ENCODE measurements around the gene SLCO3A1. TPM values are rescaled to one million over a fixed set of nuclear protein-coding genes. Genes with fewer than 3 reads are reported as not detected.

Gene SLCO3A1
- total RNA-seq, 1 donor from 2014 or later, result 42.5 TPM

DNA sequence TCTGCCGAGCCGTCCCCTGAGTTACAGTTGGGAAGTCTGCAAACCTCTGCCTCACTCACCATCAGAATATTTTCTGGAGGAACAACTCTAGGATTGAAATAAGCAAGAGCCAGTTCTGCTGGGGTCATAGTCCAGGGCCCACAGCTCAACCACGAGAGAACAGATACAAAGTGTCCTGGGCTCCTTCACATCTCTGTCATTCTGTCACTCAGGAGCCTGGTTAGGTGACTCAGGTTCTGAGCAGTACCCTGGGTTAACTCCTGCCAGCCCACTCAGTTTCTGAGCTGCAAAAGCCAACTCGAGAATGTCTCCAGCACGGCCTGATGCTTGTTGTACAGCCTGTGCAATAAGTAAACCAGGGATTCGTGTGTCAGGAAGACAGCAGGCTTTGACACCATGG is 155.7 kb downstream of the SLCO3A1 start:
- DNase-seq, result no peak

DNA sequence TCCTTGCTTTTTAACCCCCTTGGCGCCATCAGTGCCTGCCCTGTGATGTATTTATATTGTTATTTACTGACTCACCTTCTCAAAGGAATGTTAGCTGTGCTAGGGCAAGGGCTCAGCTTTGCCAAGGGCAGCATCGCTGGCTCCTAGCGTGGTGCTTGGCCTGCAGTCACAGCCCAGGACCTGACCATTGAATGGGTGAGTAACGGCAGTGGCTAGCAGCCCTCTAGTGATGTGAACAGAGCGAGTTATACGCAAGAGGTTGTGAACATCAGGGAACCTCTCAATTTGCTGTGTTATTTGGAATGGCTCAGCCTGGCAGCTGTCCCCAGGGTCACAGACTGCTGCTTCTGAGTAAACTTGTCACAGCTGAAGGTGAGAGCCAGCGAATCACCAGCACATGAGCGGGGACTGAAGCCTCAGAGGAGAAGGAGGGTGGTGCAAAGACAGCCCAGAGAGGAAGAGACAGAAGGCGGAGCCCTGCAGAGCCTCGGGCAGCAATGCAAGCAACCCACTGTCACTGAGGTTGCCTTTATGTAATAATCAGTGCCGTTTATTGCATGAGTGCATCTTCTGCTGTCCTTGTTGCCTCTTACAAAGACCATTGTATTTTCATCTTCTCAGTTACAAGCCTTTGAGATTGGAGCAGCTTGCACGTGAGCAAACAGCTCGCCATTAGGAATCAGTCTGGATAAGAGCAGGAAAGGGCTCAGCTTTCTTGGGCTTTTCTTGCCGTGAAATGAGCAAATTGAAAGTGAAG is 158.3 kb downstream of the SLCO3A1 start:
- Histone ChIP-seq H3K4me3 (no peak overlapping the region), H3K36me3 (no peaks in the 10 kb centered on the region)
- intact Hi-C loops (cut with DNase I), result no loop called here

More for the DNA sequence above, 155.7 kb downstream of the SLCO3A1 start:
- no peak for TF ChIP-seq CTCF (IDR thresholded peaks at IDR 0.05)
- Histone ChIP-seq H3K9me3 (no peaks in the 10 kb centered on the region), H3K27ac (no peak overlapping the region), H3K4me1 (peaks cover 10% of the 10 kb centered on the region), H3K4me3 (no peak overlapping the region), H3K36me3 (no peaks in the 10 kb centered on the region), H3K27me3 (ENCODE audit: low read depth) (no peaks in the 10 kb centered on the region)
- ATAC-seq, result no peak
- intact Hi-C loops (cut with DNase I), result no loop called here

GRCh38 chr15:92012368-92012629 is 158.8 kb downstream of the SLCO3A1 start:
- Histone ChIP-seq H3K27ac (no peak overlapping the region), H3K9me3 (no peaks in the 10 kb centered on the region), H3K4me1 (peaks cover 10% of the 10 kb centered on the region), H3K27me3 (ENCODE audit: low read depth) (no peaks in the 10 kb centered on the region), H3K36me3 (no peaks in the 10 kb centered on the region), H3K4me3 (no peak overlapping the region)
- ATAC-seq (peak in 1 of 2 donors; percentile 47), DNase-seq (no peak)
- intact Hi-C loops (cut with DNase I), result no loop called here
- no peak for TF ChIP-seq CTCF (IDR thresholded peaks at IDR 0.05)

More for the DNA sequence above, 158.3 kb downstream of the SLCO3A1 start:
- Histone ChIP-seq H3K4me1 (peaks cover 10% of the 10 kb centered on the region), H3K27ac (no peak overlapping the region), H3K9me3 (no peaks in the 10 kb centered on the region), H3K27me3 (ENCODE audit: low read depth) (no peaks in the 10 kb centered on the region)
- DNase-seq, result no peak
- no peak for TF ChIP-seq CTCF (IDR thresholded peaks at IDR 0.05)
- peak; percentile 33 to 42 for ATAC-seq

- peaks cover 11% of the 10 kb centered on the region for H3K4me1 ChIP-seq
These were observed 159.4 kb downstream of the SLCO3A1 start for GRCh38 chr15:92012881-92013280.

DNA sequence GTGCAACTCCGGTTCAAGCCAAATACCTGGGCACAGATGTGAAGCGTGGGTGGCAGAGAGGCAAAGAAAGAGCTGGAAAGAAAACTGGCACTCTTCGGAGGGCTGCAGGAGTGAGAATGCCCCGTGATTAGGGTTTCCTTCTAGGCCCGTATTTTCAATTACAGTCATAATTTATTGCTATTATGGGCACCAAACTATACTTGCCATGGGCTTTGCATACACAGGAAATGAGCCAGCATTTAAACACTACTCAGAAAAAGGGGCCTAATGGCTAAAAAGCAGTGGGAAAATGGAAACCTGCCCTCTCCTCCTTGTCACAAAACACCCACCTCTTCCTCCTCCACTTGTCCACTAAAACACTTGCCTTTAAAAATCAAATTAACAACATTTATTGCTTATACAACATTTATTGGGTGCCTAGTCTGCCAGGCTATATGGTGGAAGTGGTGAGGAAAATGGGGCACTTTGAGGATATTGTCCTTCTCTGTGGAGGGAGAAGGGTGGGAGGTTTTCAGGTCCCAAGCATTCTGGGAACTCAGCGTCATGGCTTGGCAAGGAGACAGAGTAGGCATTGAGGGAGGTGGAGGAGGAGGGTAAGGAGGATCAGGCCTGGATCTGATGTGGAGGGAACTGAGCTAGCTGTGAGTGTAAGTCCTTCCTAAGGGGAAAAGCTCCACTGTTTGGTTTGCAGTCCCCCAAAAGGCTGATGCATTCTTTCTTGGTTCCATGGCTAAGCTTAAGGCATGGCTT is 160.9 kb downstream of the SLCO3A1 start:
- Histone ChIP-seq H3K4me3 (no peak overlapping the region), H3K36me3 (no peaks in the 10 kb centered on the region), H3K9me3 (no peaks in the 10 kb centered on the region), H3K27me3 (ENCODE audit: low read depth) (no peaks in the 10 kb centered on the region), H3K27ac (no peak overlapping the region), H3K4me1 (peaks cover 24% of the 10 kb centered on the region)
- DNase-seq, result no peak
- ATAC-seq, result no peak
- no peak for TF ChIP-seq CTCF (IDR thresholded peaks at IDR 0.05)
- intact Hi-C loops (cut with DNase I), result no loop called here

More at GRCh38 chr15:92012881-92013280, 159.4 kb downstream of the SLCO3A1 start:
- no peak for TF ChIP-seq CTCF (IDR thresholded peaks at IDR 0.05)
- no peaks in the 10 kb centered on the region for H3K27me3 ChIP-seq (ENCODE audit: low read depth)
- ATAC-seq, result no peak
- intact Hi-C loops (cut with DNase I), result no loop called here
- no peak overlapping the region for H3K27ac ChIP-seq
- no peak for DNase-seq
- no peaks in the 10 kb centered on the region for H3K36me3 ChIP-seq
- no peaks in the 10 kb centered on the region for H3K9me3 ChIP-seq
- no peak overlapping the region for H3K4me3 ChIP-seq
